HG03460 (cell line): ENCODE data around the gene TEX30.

ENCODE experiments used
- ATAC-seq: cut with Tn5 transposase; IDR thresholded peaks from one replicate; pipeline ENCODE4 v1.9.1; 2021; ENCODE audit not compliant: unreplicated experiment

TEX30 gene

GRCh38 chr13:102773441-102774213, at the start of gene TEX30:
TEX30 (minus strand) TSS chr13:102773786; CDS start chr13:102770026, 3,760 bp downstream.
- ATAC-seq: peak; percentile 91

GRCh38 chr13:102817907-102818306, 44.3 kb upstream of the TEX30 start:
- no peak for ATAC-seq

- no peak for ATAC-seq
These were observed 43.7 kb upstream of the TEX30 start for GRCh38 chr13:102817241-102817640.

GRCh38 chr13:102816708-102817107, 43.1 kb upstream of the TEX30 start:
- no peak for ATAC-seq

- ATAC-seq: no peak
These were observed 42.2 kb upstream of the TEX30 start for GRCh38 chr13:102815788-102816187.

- ATAC-seq: no peak
These were observed 41.2 kb upstream of the TEX30 start for GRCh38 chr13:102814793-102815192.

GRCh38 chr13:102814025-102814607, 40.5 kb upstream of the TEX30 start:
- ATAC-seq: peak; percentile 48

- ATAC-seq: no peak
These were observed 39.2 kb upstream of the TEX30 start for GRCh38 chr13:102812611-102813287.

GRCh38 chr13:102807699-102808098, 34.1 kb upstream of the TEX30 start:
- no peak for ATAC-seq

GRCh38 chr13:102805680-102806079, 32.1 kb upstream of the TEX30 start:
- no peak for ATAC-seq

GRCh38 chr13:102800145-102801041, 26.8 kb upstream of the TEX30 start:
- ATAC-seq: peak; percentile 74

GRCh38 chr13:102799426-102800144, 26.0 kb upstream of the TEX30 start:
- peak; percentile 7 for ATAC-seq

GRCh38 chr13:102798581-102799425, 25.2 kb upstream of the TEX30 start, which contains the start of the genes BIVM and POGLUT2:
BIVM (plus strand) TSS chr13:102799119; CDS start chr13:102807268, 8,149 bp downstream.
POGLUT2 (minus strand) TSS chr13:102798976; CDS start chr13:102798670, 306 bp downstream.
- ATAC-seq: peak; percentile 81

GRCh38 chr13:102793611-102794355, 20.2 kb upstream of the TEX30 start:
- no peak for ATAC-seq

- ATAC-seq: no peak
These were observed 18.8 kb upstream of the TEX30 start for GRCh38 chr13:102792396-102792795.

- no peak for ATAC-seq
These were observed 15.1 kb upstream of the TEX30 start for GRCh38 chr13:102788683-102789082.

- no peak for ATAC-seq
These were observed 10.9 kb upstream of the TEX30 start for GRCh38 chr13:102784483-102784882.

GRCh38 chr13:102781591-102781990, 8.0 kb upstream of the TEX30 start:
- ATAC-seq: no peak
